GM18517 (cell line): ENCODE results near the gene ADAMTS13.

ENCODE experiments used
- ATAC-seq: cut with Tn5 transposase; IDR thresholded peaks from one replicate; pipeline ENCODE4 v1.9.1; 2021; ENCODE audit warnings: mild to moderate bottlenecking, moderate library complexity; ENCODE audit not compliant: unreplicated experiment

The ADAMTS13 gene

GRCh38 chr9:133505901-133506652 is 83.9 kb downstream of the ADAMTS13 start:
- no peak for ATAC-seq

- no peak for ATAC-seq
Measured at GRCh38 chr9:133506653-133507038, 84.5 kb downstream of the ADAMTS13 start.

GRCh38 chr9:133507246-133507965 is 85.2 kb downstream of the ADAMTS13 start:
- no peak for ATAC-seq

GRCh38 chr9:133508046-133508445 is 85.9 kb downstream of the ADAMTS13 start:
- ATAC-seq, result no peak
